Endodermal cell (in vitro differentiated cells): ENCODE results near the gene TAS2R9. TPM values are rescaled to one million over a fixed set of nuclear protein-coding genes. Genes with fewer than 3 reads are reported as not detected.
A peak's percentile ranks its signal among the peaks of the same experiment; 100 is the strongest.

ENCODE experiments used
- DNase-seq: peaks from one replicate; pipeline ENCODE4 v3.0.0-alpha.2; 2017
- H3K27ac ChIP-seq: 2 replicates; pipeline ENCODE4 v1.5.1; 2013; ENCODE audit warnings: mild to moderate bottlenecking, low read depth, low read length, moderate library complexity
- H3K27me3 ChIP-seq: 2 replicates; pipeline ENCODE4 v1.6.1; 2013; ENCODE audit warnings: mild to moderate bottlenecking, low read length, moderate library complexity; ENCODE audit not compliant: insufficient read depth, control insufficient read depth, poor library complexity, severe bottlenecking
- H3K36me3 ChIP-seq: 2 replicates; pipeline ENCODE4 v1.7.0; 2013; ENCODE audit warnings: mild to moderate bottlenecking, low read length, moderate library complexity; ENCODE audit not compliant: control insufficient read depth, insufficient read depth
- H3K4me1 ChIP-seq: one replicate; pipeline ENCODE4 v1.7.0; 2013; ENCODE audit warnings: low read length; ENCODE audit not compliant: control insufficient read depth, insufficient read depth
- H3K4me3 ChIP-seq: 2 replicates; pipeline ENCODE4 v1.5.1; 2013; ENCODE audit warnings: mild to moderate bottlenecking, low read length, moderate library complexity
- H3K9ac ChIP-seq: 2 replicates; pipeline ENCODE4 v1.6.1; 2013; ENCODE audit warnings: mild to moderate bottlenecking, low read length, moderate library complexity; ENCODE audit not compliant: poor library complexity, severe bottlenecking; ENCODE audit errors: extremely low read depth
- H3K9me3 ChIP-seq: 2 replicates; pipeline ENCODE4 v1.6.1; 2013; ENCODE audit warnings: mild to moderate bottlenecking, low read length, moderate library complexity; ENCODE audit not compliant: control insufficient read depth
- H3K27ac Mint-ChIP-seq: 2 replicates; pipeline ENCODE4 v1.8.0; 2020; ENCODE audit warnings: mixed read lengths
- H3K27me3 Mint-ChIP-seq: 2 replicates; pipeline ENCODE4 v1.8.0; 2021; ENCODE audit warnings: mild to moderate bottlenecking, mixed read lengths; ENCODE audit not compliant: insufficient read depth
- H3K36me3 Mint-ChIP-seq: 2 replicates; pipeline ENCODE4 v1.8.0; 2020; ENCODE audit warnings: low read depth, mixed read lengths
- H3K4me1 Mint-ChIP-seq: 2 replicates; pipeline ENCODE4 v1.8.0; 2020; ENCODE audit warnings: mixed read lengths
- H3K4me3 Mint-ChIP-seq: 2 replicates; pipeline ENCODE4 v1.8.0; 2020; ENCODE audit warnings: mild to moderate bottlenecking, moderate library complexity, mixed read lengths
- H3K9me3 Mint-ChIP-seq: 2 replicates; pipeline ENCODE4 v1.8.0; 2020; ENCODE audit warnings: mild to moderate bottlenecking, mixed read lengths
- WGBS, 2 experiments: methylation state at CpG; one replicate each; pipeline versions ENCODE4 v1.1.5 to v1.1.7; 2013; ENCODE audit warnings: missing lambda C conversion rate in 2 of 2, mixed read lengths in 1 of 2; ENCODE audit not compliant: insufficient coverage in 1 of 2, insufficient read length in 1 of 2; 5-methylcytosine and 5-hydroxymethylcytosine counted together
- total RNA-seq, 2 donors: library from RNA; stranded (reverse); fragmentation: NEBNext Ultra II Directional in 1 of 2; extraction: Animal tissue kit (Norgen Biotek cat#: 25700) in 1 of 2; gene quantifications; 2 replicates in 1 of 2; 3 replicates in 1 of 2; pipeline ENCODE4 v1.2.1, GENCODE V29; 2021
- TF ChIP-seq, protein P1 (sequence below): fragments of 200-600 bp; sonication (generic); conservative IDR thresholded peaks from 2 replicates; pipeline ENCODE4 v1.5.0; 2021; ENCODE audit warnings: antibody characterized with exemption, mild to moderate bottlenecking

TAS2R9 gene
- total RNA-seq, 2 donors from 2014 or later = not detected

DNA sequence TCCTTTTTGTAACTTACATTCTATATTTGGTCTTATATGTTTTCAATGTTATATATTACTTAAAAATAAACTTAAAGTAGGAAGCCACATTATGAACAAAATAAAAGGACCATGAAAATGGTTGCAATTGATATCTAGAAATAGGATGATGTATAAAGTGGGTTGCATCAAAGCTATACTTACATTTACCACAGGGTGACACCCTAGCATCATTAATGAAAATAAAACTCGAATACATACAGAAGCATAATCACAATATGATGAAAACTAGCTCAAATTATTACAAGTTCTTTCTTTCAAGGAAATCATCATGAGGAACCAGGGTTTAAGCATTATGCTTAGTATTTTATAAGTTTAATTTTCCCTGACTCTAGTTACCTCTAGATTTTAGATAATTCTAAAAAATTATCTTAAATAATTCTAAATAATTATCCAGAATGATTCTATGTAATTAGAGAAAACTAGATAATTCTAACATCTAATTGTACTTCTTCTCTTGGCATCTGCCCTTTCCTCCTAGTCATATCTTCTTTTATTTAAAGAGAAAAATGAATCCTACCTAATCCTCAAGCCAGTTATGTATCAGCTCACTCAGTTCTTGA, 38.7 kb downstream of the TAS2R9 start:
- 14% methylated on average over 1 of the region's 1 CpG; no CpG with 5 or more reads in 1 of the 2 experiments for WGBS, 2 experiments
- peaks cover 22% of the 10 kb centered on the region for H3K4me1 Mint-ChIP-seq
- no peak overlapping the region for H3K4me3 Mint-ChIP-seq
- Histone ChIP-seq H3K36me3 (no peaks in the 10 kb centered on the region), H3K27me3 (no peaks in the 10 kb centered on the region), H3K27ac (no peak overlapping the region), H3K4me3 (no peak overlapping the region), H3K4me1 (no peaks in the 10 kb centered on the region), H3K9me3 (peaks cover 6% of the 10 kb centered on the region), H3K9ac (no peak overlapping the region)
- H3K27me3 Mint-ChIP-seq = no peaks in the 10 kb centered on the region
- H3K36me3 Mint-ChIP-seq = no peaks in the 10 kb centered on the region
- H3K9me3 Mint-ChIP-seq = no peaks in the 10 kb centered on the region
- TF ChIP-seq, protein P1, sequence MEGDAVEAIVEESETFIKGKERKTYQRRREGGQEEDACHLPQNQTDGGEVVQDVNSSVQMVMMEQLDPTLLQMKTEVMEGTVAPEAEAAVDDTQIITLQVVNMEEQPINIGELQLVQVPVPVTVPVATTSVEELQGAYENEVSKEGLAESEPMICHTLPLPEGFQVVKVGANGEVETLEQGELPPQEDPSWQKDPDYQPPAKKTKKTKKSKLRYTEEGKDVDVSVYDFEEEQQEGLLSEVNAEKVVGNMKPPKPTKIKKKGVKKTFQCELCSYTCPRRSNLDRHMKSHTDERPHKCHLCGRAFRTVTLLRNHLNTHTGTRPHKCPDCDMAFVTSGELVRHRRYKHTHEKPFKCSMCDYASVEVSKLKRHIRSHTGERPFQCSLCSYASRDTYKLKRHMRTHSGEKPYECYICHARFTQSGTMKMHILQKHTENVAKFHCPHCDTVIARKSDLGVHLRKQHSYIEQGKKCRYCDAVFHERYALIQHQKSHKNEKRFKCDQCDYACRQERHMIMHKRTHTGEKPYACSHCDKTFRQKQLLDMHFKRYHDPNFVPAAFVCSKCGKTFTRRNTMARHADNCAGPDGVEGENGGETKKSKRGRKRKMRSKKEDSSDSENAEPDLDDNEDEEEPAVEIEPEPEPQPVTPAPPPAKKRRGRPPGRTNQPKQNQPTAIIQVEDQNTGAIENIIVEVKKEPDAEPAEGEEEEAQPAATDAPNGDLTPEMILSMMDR = peak; percentile 100
- no peak for DNase-seq
- H3K27ac Mint-ChIP-seq = no peak overlapping the region

DNA sequence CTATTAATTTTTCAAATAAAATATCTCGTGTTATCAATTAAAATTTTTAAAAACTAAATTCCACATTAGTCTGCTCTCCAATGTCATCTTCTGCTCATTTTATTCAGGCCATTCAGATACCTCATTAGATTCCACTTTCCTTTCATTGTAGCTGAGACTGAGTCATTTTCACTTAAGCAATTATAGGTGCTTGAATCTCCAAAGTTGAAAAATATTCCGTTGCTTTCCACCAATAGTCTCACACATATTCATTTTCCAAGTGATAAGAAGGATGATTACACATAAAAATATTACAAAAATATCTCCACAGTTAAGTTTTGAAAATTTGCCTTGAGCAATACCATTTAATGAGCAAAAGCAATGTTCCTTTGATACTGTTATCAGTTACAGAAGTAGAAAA, 50.3 kb downstream of the TAS2R9 start:
- peaks cover 25% of the 10 kb centered on the region for H3K27me3 Mint-ChIP-seq
- no peak overlapping the region for H3K27ac ChIP-seq
- WGBS, 2 experiments = 76 to 80% methylated on average over 1 to 2 of the region's 2 CpGs
- H3K4me1 Mint-ChIP-seq = no peaks in the 10 kb centered on the region
- peaks cover 16% of the 10 kb centered on the region for H3K9me3 ChIP-seq
- H3K9me3 Mint-ChIP-seq = peaks cover 24% of the 10 kb centered on the region
- H3K27ac Mint-ChIP-seq = no peak overlapping the region
- peaks cover 7% of the 10 kb centered on the region for H3K27me3 ChIP-seq
- TF ChIP-seq, protein P1 = no peak
- peaks cover 2% of the 10 kb centered on the region for H3K36me3 Mint-ChIP-seq
- H3K4me1 ChIP-seq = no peaks in the 10 kb centered on the region
- no peak overlapping the region for H3K9ac ChIP-seq
- H3K4me3 Mint-ChIP-seq = no peak overlapping the region
- no peaks in the 10 kb centered on the region for H3K36me3 ChIP-seq
- H3K4me3 ChIP-seq = no peak overlapping the region
- no peak for DNase-seq

Other genes with a start within 250 kb of the TAS2R9 start
- gene MAGOHB, start 196.6 kb downstream of the TAS2R9 start, total RNA-seq = 10 to 100 TPM; 53.8 to 75.8 TPM
- 1 to 10 TPM; 3.3 to 4.5 TPM for gene STYK1, start 136.1 kb downstream of the TAS2R9 start, total RNA-seq
- gene YBX3, start 86.8 kb downstream of the TAS2R9 start, total RNA-seq = 100 to 1,000 TPM; 251 to 419 TPM
- not detected for gene TAS2R7, start 7.5 kb downstream of the TAS2R9 start, total RNA-seq
- not detected for gene TAS2R8, start 2.9 kb downstream of the TAS2R9 start, total RNA-seq
- gene TAS2R10, start 16.2 kb upstream of the TAS2R9 start, total RNA-seq = 1 to 10 TPM; 1.2 to 1.6 TPM
- 1 to 10 TPM; 3.8 to 7.9 TPM for gene PRR4, start 39.3 kb upstream of the TAS2R9 start, total RNA-seq
- 10 to 100 TPM; 13.4 to 42.6 TPM for gene PRH1, start 74.1 kb upstream of the TAS2R9 start, total RNA-seq
- 1 to 10 TPM; 1.2 to 5.1 TPM for gene TAS2R13, start 99.4 kb upstream of the TAS2R9 start, total RNA-seq
- 1 to 10 TPM in 1 of 2 donors, not detected in 1; 1.2 TPM for gene PRH2, start 119.1 kb upstream of the TAS2R9 start, total RNA-seq
- 1 to 10 TPM; 2.0 to 8.1 TPM for gene TAS2R14, start 129.1 kb upstream of the TAS2R9 start, total RNA-seq
- 1 to 10 TPM; 1.1 to 5.0 TPM for gene TAS2R50, start 176.7 kb upstream of the TAS2R9 start, total RNA-seq
- gene TAS2R20, start 188.1 kb upstream of the TAS2R9 start, total RNA-seq = 1 to 10 TPM; 2.1 to 5.9 TPM
- gene TAS2R19, start 212.5 kb upstream of the TAS2R9 start, total RNA-seq = 10 to 100 TPM in 1 of 2 donors, 1 to 10 TPM in 1; 3.1 to 11.3 TPM
- 10 to 100 TPM in 1 of 2 donors, 1 to 10 TPM in 1; 2.4 to 12.4 TPM for gene TAS2R31, start 221.2 kb upstream of the TAS2R9 start, total RNA-seq